Right lobe of liver (tissue), 4 donors: ENCODE results near the gene ZNRD2.

Experiments used
- POLR2A ChIP-seq: fragments of 450-650 bp; IDR thresholded peaks from one replicate; pipeline ENCODE4 v1.6.1; 2017; ENCODE audit warnings: antibody characterized with exemption, mild to moderate bottlenecking
- TF ChIP-seq, protein P1 (sequence below), 4 donors: fragments of 200-600 bp in 3 of 4; fragments of 450-650 bp in 1 of 4; IDR thresholded peaks; one replicate each; pipeline versions ENCODE4 v1.5.1 to v1.8.0; 2016 to 2022; ENCODE audit warnings: antibody characterized with exemption in 4 of 4, mild to moderate bottlenecking in 2 of 4
- donor health status: DM: no; HTN: no; CAD: no.
- donor health status: DM: no; HTN: no; CAD: no.
- donor health status: DM: no; HTN: yes; CAD: no.

DNA sequence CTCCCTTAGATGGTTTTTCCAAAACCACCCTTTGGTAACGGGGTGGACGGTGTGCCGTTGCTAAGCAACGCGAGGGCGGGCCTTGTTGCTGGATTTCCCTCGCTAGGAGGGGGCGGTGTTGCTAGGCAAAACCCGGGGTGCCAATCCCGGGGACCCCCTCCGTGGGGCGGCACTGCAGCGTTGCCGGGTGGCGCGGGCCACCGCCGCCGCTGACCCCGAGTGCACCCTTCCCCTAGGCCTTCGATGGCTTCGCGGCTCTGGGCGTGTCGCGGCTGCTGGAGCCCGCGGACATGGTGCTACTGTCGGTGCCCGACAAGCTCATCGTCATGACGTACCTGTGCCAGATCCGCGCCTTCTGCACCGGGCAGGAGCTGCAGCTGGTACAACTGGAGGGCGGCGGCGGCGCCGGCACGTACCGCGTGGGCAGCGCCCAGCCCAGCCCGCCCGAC is 14.5 kb downstream of the ZNRD2 start:
- no peak for TF ChIP-seq POLR2A
- TF ChIP-seq, protein P1, sequence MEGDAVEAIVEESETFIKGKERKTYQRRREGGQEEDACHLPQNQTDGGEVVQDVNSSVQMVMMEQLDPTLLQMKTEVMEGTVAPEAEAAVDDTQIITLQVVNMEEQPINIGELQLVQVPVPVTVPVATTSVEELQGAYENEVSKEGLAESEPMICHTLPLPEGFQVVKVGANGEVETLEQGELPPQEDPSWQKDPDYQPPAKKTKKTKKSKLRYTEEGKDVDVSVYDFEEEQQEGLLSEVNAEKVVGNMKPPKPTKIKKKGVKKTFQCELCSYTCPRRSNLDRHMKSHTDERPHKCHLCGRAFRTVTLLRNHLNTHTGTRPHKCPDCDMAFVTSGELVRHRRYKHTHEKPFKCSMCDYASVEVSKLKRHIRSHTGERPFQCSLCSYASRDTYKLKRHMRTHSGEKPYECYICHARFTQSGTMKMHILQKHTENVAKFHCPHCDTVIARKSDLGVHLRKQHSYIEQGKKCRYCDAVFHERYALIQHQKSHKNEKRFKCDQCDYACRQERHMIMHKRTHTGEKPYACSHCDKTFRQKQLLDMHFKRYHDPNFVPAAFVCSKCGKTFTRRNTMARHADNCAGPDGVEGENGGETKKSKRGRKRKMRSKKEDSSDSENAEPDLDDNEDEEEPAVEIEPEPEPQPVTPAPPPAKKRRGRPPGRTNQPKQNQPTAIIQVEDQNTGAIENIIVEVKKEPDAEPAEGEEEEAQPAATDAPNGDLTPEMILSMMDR (IDR thresholded peaks at IDR 0.05): no peak
